Endodermal cell (in vitro differentiated cells): ENCODE data around the gene SLC35B3. TPM values are rescaled to one million over a fixed set of nuclear protein-coding genes. Genes with fewer than 3 reads are reported as not detected.
"Not testable (repeated sequence)": the region's sequence is repeated elsewhere in the genome, so short reads cannot be mapped to it uniquely, and the experiment has no call there.

Experiments
- DNase-seq: peaks from one replicate; pipeline ENCODE4 v3.0.0-alpha.2; 2017
- H3K27ac ChIP-seq: 2 replicates; pipeline ENCODE4 v1.5.1; 2013; ENCODE audit warnings: mild to moderate bottlenecking, low read depth, low read length, moderate library complexity
- H3K27me3 ChIP-seq: 2 replicates; pipeline ENCODE4 v1.6.1; 2013; ENCODE audit warnings: mild to moderate bottlenecking, low read length, moderate library complexity; ENCODE audit not compliant: insufficient read depth, control insufficient read depth, poor library complexity, severe bottlenecking
- H3K36me3 ChIP-seq: 2 replicates; pipeline ENCODE4 v1.7.0; 2013; ENCODE audit warnings: mild to moderate bottlenecking, low read length, moderate library complexity; ENCODE audit not compliant: control insufficient read depth, insufficient read depth
- H3K4me1 ChIP-seq: one replicate; pipeline ENCODE4 v1.7.0; 2013; ENCODE audit warnings: low read length; ENCODE audit not compliant: control insufficient read depth, insufficient read depth
- H3K4me3 ChIP-seq: 2 replicates; pipeline ENCODE4 v1.5.1; 2013; ENCODE audit warnings: mild to moderate bottlenecking, low read length, moderate library complexity
- H3K9ac ChIP-seq: 2 replicates; pipeline ENCODE4 v1.6.1; 2013; ENCODE audit warnings: mild to moderate bottlenecking, low read length, moderate library complexity; ENCODE audit not compliant: poor library complexity, severe bottlenecking; ENCODE audit errors: extremely low read depth
- H3K9me3 ChIP-seq: 2 replicates; pipeline ENCODE4 v1.6.1; 2013; ENCODE audit warnings: mild to moderate bottlenecking, low read length, moderate library complexity; ENCODE audit not compliant: control insufficient read depth
- H3K27ac Mint-ChIP-seq: 2 replicates; pipeline ENCODE4 v1.8.0; 2020; ENCODE audit warnings: mixed read lengths
- H3K27me3 Mint-ChIP-seq: 2 replicates; pipeline ENCODE4 v1.8.0; 2021; ENCODE audit warnings: mild to moderate bottlenecking, mixed read lengths; ENCODE audit not compliant: insufficient read depth
- H3K36me3 Mint-ChIP-seq: 2 replicates; pipeline ENCODE4 v1.8.0; 2020; ENCODE audit warnings: low read depth, mixed read lengths
- H3K4me1 Mint-ChIP-seq: 2 replicates; pipeline ENCODE4 v1.8.0; 2020; ENCODE audit warnings: mixed read lengths
- H3K4me3 Mint-ChIP-seq: 2 replicates; pipeline ENCODE4 v1.8.0; 2020; ENCODE audit warnings: mild to moderate bottlenecking, moderate library complexity, mixed read lengths
- H3K9me3 Mint-ChIP-seq: 2 replicates; pipeline ENCODE4 v1.8.0; 2020; ENCODE audit warnings: mild to moderate bottlenecking, mixed read lengths
- CTCF ChIP-seq: fragments of 200-600 bp; sonication (generic); conservative IDR thresholded peaks from 2 replicates; pipeline ENCODE4 v1.5.0; 2021; ENCODE audit warnings: antibody characterized with exemption, mild to moderate bottlenecking
- WGBS, 2 experiments: methylation state at CpG; one replicate each; pipeline versions ENCODE4 v1.1.5 to v1.1.7; 2013; ENCODE audit warnings: missing lambda C conversion rate in 2 of 2, mixed read lengths in 1 of 2; ENCODE audit not compliant: insufficient coverage in 1 of 2, insufficient read length in 1 of 2; 5-methylcytosine and 5-hydroxymethylcytosine counted together
- total RNA-seq, 2 donors: library from RNA; stranded (reverse); fragmentation: NEBNext Ultra II Directional in 1 of 2; extraction: Animal tissue kit (Norgen Biotek cat#: 25700) in 1 of 2; gene quantifications; 2 replicates in 1 of 2; 3 replicates in 1 of 2; pipeline ENCODE4 v1.2.1, GENCODE V29; 2021

The SLC35B3 gene
- total RNA-seq, 2 donors from 2014 or later: 11.4 to 11.9 TPM

GRCh38 chr6:8434727-8435092 lies 635 bp downstream of the SLC35B3 start:
- Histone ChIP-seq H3K4me1 (peaks cover 3% of the 10 kb centered on the region), H3K9me3 (no peaks in the 10 kb centered on the region), H3K4me3 (peak overlapping the region; percentile 94), H3K27me3 (no peaks in the 10 kb centered on the region), H3K9ac (peak overlapping the region; percentile 83), H3K27ac (no peak overlapping the region), H3K36me3 (peaks cover 12% of the 10 kb centered on the region)
- 7% methylated on average over 3 to 8 of the region's 8 CpGs for WGBS, 2 experiments
- peaks cover 4% of the 10 kb centered on the region for H3K36me3 Mint-ChIP-seq
- H3K27me3 Mint-ChIP-seq: no peaks in the 10 kb centered on the region
- peak overlapping the region; percentile 94 for H3K4me3 Mint-ChIP-seq
- peaks cover 10% of the 10 kb centered on the region for H3K4me1 Mint-ChIP-seq
- DNase-seq: no peak
- H3K27ac Mint-ChIP-seq: peak overlapping the region; percentile 95
- H3K9me3 Mint-ChIP-seq: no peaks in the 10 kb centered on the region
- no peak for TF ChIP-seq CTCF

GRCh38 chr6:8432614-8433013 lies 2.7 kb downstream of the SLC35B3 start:
- no peak overlapping the region for H3K4me3 Mint-ChIP-seq
- Histone ChIP-seq H3K4me1 (peaks cover 3% of the 10 kb centered on the region), H3K27ac (no peak overlapping the region), H3K36me3 (peaks cover 28% of the 10 kb centered on the region), H3K9me3 (peaks cover 8% of the 10 kb centered on the region), H3K9ac (no peak overlapping the region), H3K4me3 (no peak overlapping the region), H3K27me3 (no peaks in the 10 kb centered on the region)
- no peak overlapping the region for H3K27ac Mint-ChIP-seq
- 94 to 100% methylated on average over 2 of the region's 2 CpGs for WGBS, 2 experiments
- no peaks in the 10 kb centered on the region for H3K9me3 Mint-ChIP-seq
- DNase-seq: no peak
- no peaks in the 10 kb centered on the region for H3K27me3 Mint-ChIP-seq
- no peak for TF ChIP-seq CTCF
- peaks cover 10% of the 10 kb centered on the region for H3K4me1 Mint-ChIP-seq
- H3K36me3 Mint-ChIP-seq: peaks cover 15% of the 10 kb centered on the region

- Histone ChIP-seq H3K27ac (no peak overlapping the region), H3K36me3 (peaks cover 54% of the 10 kb centered on the region), H3K27me3 (no peaks in the 10 kb centered on the region), H3K4me3 (no peak overlapping the region), H3K9ac (no peak overlapping the region), H3K9me3 (peaks cover 19% of the 10 kb centered on the region), H3K4me1 (peaks cover 3% of the 10 kb centered on the region)
- Mint-ChIP-seq H3K4me3 (no peak overlapping the region), H3K9me3 (peaks cover 17% of the 10 kb centered on the region), H3K4me1 (peaks cover 10% of the 10 kb centered on the region), H3K27me3 (no peaks in the 10 kb centered on the region), H3K27ac (no peak overlapping the region), H3K36me3 (peaks cover 40% of the 10 kb centered on the region)
- TF ChIP-seq CTCF: no peak
- WGBS, 2 experiments: 95 to 100% methylated on average over 2 of the region's 2 CpGs
- DNase-seq: no peak
These were observed 5.5 kb downstream of the SLC35B3 start for GRCh38 chr6:8429821-8430220.

GRCh38 chr6:8426544-8426943 lies 8.8 kb downstream of the SLC35B3 start:
- H3K27me3 ChIP-seq, H3K4me3 ChIP-seq, DNase-seq, H3K27ac ChIP-seq, H3K9ac ChIP-seq, H3K27ac Mint-ChIP-seq, H3K4me1 ChIP-seq, H3K27me3 Mint-ChIP-seq, H3K4me1 Mint-ChIP-seq, H3K4me3 Mint-ChIP-seq: not testable (repeated sequence)
- 75 to 88% methylated on average over 2 of the region's 2 CpGs for WGBS, 2 experiments
- Histone ChIP-seq H3K9me3 (peaks cover 19% of the 10 kb centered on the region), H3K36me3 (peaks cover 43% of the 10 kb centered on the region)
- Mint-ChIP-seq H3K36me3 (peaks cover 53% of the 10 kb centered on the region), H3K9me3 (peaks cover 17% of the 10 kb centered on the region)
